Esophagus muscularis mucosa (tissue), 4 donors: ENCODE results near the gene ATRNL1.

Experiments
- EP300 ChIP-seq: sonication (generic); formaldehyde crosslinking; IDR thresholded peaks from one replicate; pipeline ENCODE4 v1.6.1; 2017; ENCODE audit warnings: antibody characterized with exemption
- POLR2AphosphoS5 ChIP-seq, 2 donors: sonication (generic); formaldehyde crosslinking; IDR thresholded peaks; one replicate each; pipeline ENCODE4 v1.6.1; 2017; ENCODE audit warnings: antibody characterized with exemption in 2 of 2
- TF ChIP-seq, protein P1 (sequence below), 3 experiments: fragments of 200-600 bp in 2 of 3; fragments of 450-650 bp in 1 of 3; sonication (generic) in 2 of 3; IDR thresholded peaks; one replicate each; pipeline ENCODE4 v1.5.1; 2017 to 2019; ENCODE audit warnings: antibody characterized with exemption in 3 of 3, mild to moderate bottlenecking in 2 of 3, moderate library complexity in 1 of 3

DNA sequence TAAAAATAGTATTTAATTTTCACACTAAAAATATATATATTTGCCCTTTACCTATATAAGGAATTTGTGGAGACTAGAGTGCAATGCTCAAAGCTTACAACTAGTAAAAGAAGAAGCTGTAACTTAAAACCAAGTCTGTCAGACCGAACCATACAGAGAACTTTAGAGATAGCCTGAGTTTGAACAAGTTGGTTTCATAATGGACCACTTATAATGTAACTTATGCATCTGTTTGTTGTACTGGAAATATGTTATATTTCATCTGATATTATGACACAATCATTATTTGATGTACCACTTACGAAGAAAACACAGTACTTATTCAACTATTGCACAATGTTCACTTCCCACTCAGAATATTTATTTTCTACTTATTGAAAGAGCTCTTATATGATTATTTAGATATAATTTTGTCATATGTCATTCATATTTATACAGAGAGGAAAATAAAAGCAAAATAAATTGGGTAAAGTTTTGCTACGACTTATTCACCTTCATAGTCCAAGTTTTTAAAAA, 462.8 kb downstream of the ATRNL1 start:
- TF ChIP-seq, protein P1, sequence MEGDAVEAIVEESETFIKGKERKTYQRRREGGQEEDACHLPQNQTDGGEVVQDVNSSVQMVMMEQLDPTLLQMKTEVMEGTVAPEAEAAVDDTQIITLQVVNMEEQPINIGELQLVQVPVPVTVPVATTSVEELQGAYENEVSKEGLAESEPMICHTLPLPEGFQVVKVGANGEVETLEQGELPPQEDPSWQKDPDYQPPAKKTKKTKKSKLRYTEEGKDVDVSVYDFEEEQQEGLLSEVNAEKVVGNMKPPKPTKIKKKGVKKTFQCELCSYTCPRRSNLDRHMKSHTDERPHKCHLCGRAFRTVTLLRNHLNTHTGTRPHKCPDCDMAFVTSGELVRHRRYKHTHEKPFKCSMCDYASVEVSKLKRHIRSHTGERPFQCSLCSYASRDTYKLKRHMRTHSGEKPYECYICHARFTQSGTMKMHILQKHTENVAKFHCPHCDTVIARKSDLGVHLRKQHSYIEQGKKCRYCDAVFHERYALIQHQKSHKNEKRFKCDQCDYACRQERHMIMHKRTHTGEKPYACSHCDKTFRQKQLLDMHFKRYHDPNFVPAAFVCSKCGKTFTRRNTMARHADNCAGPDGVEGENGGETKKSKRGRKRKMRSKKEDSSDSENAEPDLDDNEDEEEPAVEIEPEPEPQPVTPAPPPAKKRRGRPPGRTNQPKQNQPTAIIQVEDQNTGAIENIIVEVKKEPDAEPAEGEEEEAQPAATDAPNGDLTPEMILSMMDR (IDR thresholded peaks at IDR 0.05): no peak
- TF ChIP-seq EP300: no peak
- no peak for TF ChIP-seq POLR2AphosphoS5 (IDR thresholded peaks at IDR 0.05)
